Activated gamma-delta T cell treated with Interleukin-2 at 50 U/mL for 16 hours (primary cell): ENCODE results near the gene B4GALNT2.
A peak's percentile ranks its signal among the peaks of the same experiment; 100 is the strongest.
"Not testable (repeated sequence)": the region's sequence is repeated elsewhere in the genome, so short reads cannot be mapped to it uniquely, and the experiment has no call there.

ENCODE experiments used
- DNase-seq: peaks from one replicate; pipeline ENCODE4 v3.0.0-alpha.2; 2020

The B4GALNT2 gene

GRCh38 chr17:49121696-49122292 is 10.8 kb upstream of the B4GALNT2 start:
- DNase-seq: no peak

- DNase-seq: no peak
Measured at GRCh38 chr17:49122566-49122965, 10.0 kb upstream of the B4GALNT2 start.

GRCh38 chr17:49123061-49123460 is 9.5 kb upstream of the B4GALNT2 start:
- DNase-seq: no peak

GRCh38 chr17:49125449-49125848 is 7.1 kb upstream of the B4GALNT2 start:
- no peak for DNase-seq

- not testable (repeated sequence) for DNase-seq
Measured at GRCh38 chr17:49126183-49126859, 6.2 kb upstream of the B4GALNT2 start.

- not testable (repeated sequence) for DNase-seq
Measured at GRCh38 chr17:49129359-49129950, 3.1 kb upstream of the B4GALNT2 start.

GRCh38 chr17:49130891-49131290 is 1.7 kb upstream of the B4GALNT2 start:
- no peak for DNase-seq

- DNase-seq: no peak
Measured at GRCh38 chr17:49132317-49132698, 261 bp upstream of the B4GALNT2 start.

GRCh38 chr17:49136335-49136734 is 3.8 kb downstream of the B4GALNT2 start:
- DNase-seq: no peak

- not testable (repeated sequence) for DNase-seq
Measured at GRCh38 chr17:49145654-49146053, 13.1 kb downstream of the B4GALNT2 start.

GRCh38 chr17:49146620-49147306 is 14.2 kb downstream of the B4GALNT2 start:
- DNase-seq: no peak

- no peak for DNase-seq
Measured at GRCh38 chr17:49148171-49148570, 15.6 kb downstream of the B4GALNT2 start.

- DNase-seq: no peak
Measured at GRCh38 chr17:49151996-49152395, 19.4 kb downstream of the B4GALNT2 start.

- DNase-seq: no peak
Measured at GRCh38 chr17:49156256-49156655, 23.7 kb downstream of the B4GALNT2 start.

- DNase-seq: no peak
Measured at GRCh38 chr17:49157784-49158183, 25.2 kb downstream of the B4GALNT2 start.

- no peak for DNase-seq
Measured at GRCh38 chr17:49162866-49163265, 30.3 kb downstream of the B4GALNT2 start.

- no peak for DNase-seq
Measured at GRCh38 chr17:49165143-49165542, 32.6 kb downstream of the B4GALNT2 start.

GRCh38 chr17:49168706-49169105 is 36.1 kb downstream of the B4GALNT2 start:
- no peak for DNase-seq

GRCh38 chr17:49170216-49170615 is 37.6 kb downstream of the B4GALNT2 start:
- DNase-seq: no peak

GRCh38 chr17:49170711-49171110 is 38.1 kb downstream of the B4GALNT2 start:
- DNase-seq: not testable (repeated sequence)

- not testable (repeated sequence) for DNase-seq
Measured at GRCh38 chr17:49175978-49176377, 43.4 kb downstream of the B4GALNT2 start.

GRCh38 chr17:49180303-49180702 is 47.7 kb downstream of the B4GALNT2 start:
- peak; percentile 64 for DNase-seq

GRCh38 chr17:49180998-49181635 is 48.5 kb downstream of the B4GALNT2 start:
- no peak for DNase-seq
